ENCODE data around the gene ASXL2.
A peak's percentile ranks its signal among the peaks of the same experiment; 100 is the strongest.

Gene ASXL2

GRCh38 chr2:25698752-25699151, 179.5 kb downstream of the ASXL2 start:
- no peak for DNase-seq (ENCODE audit: low read depth in 1 of 2, low spot score in 1 of 2)
- in situ Hi-C loops (cut with HindIII; ENCODE audit: low pct_unique_long_range_greater_than_20kb, low sequenced_read_pairs) = no loop called here
- TF ChIP-seq JUND (IDR thresholded peaks at IDR 0.05; ENCODE audit: low read depth) = no peak

DNA sequence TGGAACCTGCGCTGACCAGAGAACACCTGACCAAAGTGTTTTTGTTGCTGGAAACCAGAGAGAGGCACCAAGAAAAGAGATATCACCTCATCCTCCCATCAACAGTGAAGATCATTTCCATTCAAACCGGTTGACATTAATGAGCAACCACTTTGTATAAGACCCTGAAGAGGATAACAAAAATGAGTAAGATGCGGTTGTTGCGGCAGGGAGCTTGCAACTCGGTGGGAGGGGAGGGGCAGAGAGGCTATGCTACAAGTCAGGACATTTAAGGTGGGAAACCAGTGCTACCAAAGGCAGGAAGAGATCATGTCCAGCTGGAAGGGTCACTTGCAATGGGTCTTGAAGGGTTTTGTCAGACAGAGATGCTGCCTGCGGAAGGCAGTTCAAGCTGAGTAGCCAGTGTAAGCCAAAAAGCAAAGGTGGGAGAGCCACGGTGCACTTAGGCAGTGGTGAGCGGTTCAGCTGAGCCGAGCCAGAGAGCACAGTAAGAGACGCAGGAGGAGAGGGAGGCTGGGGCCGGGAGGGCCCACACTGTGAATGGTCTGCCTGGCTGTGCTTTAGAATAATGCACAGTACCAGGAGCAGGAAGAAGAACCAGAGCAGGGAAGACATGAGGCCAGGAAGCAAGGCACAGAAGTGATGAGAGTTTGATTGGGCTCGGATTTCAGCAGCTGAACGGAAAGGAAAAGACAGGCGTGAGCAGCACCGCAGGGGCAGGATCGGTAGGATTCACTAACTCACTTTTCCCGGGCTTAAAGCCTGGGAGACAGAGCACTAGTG, 180.5 kb downstream of the ASXL2 start:
- no peak for DNase-seq (ENCODE audit: low read depth in 1 of 2, low spot score in 1 of 2)
- no peak for TF ChIP-seq JUND (IDR thresholded peaks at IDR 0.05; ENCODE audit: low read depth)
- in situ Hi-C loops (cut with HindIII; ENCODE audit: low pct_unique_long_range_greater_than_20kb, low sequenced_read_pairs) = no loop called here

GRCh38 chr2:25692737-25693445, 185.4 kb downstream of the ASXL2 start:
- no peak for DNase-seq (ENCODE audit: low read depth in 1 of 2, low spot score in 1 of 2)
- TF ChIP-seq JUND (IDR thresholded peaks at IDR 0.05; ENCODE audit: low read depth) = no peak
- in situ Hi-C loops (cut with HindIII; ENCODE audit: low pct_unique_long_range_greater_than_20kb, low sequenced_read_pairs) = no loop called here

DNA sequence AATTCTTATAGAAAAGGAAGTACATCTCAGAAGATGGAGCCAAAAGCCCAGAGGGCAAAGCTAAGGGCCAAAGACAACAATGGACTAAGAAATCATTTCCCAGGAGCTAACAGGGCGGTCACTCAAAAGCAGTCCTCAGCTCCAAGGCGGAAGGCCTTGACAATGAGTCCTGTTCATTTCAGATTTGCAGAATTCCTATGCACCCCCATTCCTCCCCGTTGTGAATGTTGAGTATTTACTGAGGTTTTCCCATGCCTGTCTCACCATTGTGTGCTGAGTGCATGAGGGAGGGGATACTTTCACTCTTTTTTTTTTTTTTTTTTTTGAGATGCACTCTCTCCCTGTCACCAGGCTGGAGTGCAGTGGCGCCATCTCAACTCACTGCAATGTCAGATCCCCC, 186.1 kb downstream of the ASXL2 start:
- no peak for TF ChIP-seq JUND (IDR thresholded peaks at IDR 0.05; ENCODE audit: low read depth)
- in situ Hi-C loops (cut with HindIII; ENCODE audit: low pct_unique_long_range_greater_than_20kb, low sequenced_read_pairs) = no loop called here
- peak in 1 of 2 experiments; percentile 71 for DNase-seq (ENCODE audit: low read depth in 1 of 2, low spot score in 1 of 2)

DNA sequence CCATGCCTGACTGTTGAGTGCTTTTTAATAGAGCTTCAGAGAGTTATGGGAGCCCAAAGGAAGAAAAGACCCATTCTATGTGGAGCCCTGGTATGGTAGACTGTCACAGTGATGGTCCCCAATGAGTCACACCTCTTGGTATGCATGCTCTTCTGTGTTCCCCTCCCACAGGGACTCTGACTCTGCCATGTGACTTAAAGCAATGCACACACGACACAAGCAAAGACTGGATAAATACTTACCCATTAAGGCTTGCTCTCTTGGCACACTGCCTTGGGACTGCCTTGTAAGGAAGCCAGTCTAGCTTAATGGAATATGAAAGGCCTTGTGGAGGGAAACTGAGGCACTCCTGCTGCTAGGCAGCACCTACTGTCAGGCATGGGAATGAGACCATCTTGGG, 188.2 kb downstream of the ASXL2 start:
- peak in 1 of 2 experiments; percentile 49 for DNase-seq (ENCODE audit: low read depth in 1 of 2, low spot score in 1 of 2)
- no peak for TF ChIP-seq JUND (IDR thresholded peaks at IDR 0.05; ENCODE audit: low read depth)
- in situ Hi-C loops (cut with HindIII; ENCODE audit: low pct_unique_long_range_greater_than_20kb, low sequenced_read_pairs) = no loop called here

DNA sequence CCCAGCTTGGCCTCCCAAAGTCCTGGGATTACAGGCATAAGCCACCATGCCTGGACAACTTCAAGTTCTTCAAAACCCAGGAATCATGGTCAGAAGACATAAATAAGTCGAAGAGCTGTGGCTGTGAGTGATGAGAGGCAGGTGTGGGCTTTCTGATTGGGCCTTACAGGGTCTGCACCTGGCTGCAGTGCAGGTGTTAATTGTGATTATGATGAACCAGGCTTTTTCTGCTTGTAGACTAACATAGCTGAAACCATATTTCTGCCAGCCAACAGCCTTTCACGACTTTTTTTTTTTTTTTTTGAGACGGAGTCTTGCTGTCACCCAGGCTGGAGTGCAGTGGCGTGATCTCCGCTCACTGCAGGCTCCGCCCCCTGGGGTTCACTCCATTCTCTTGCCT, 190.1 kb downstream of the ASXL2 start:
- in situ Hi-C loops (cut with HindIII; ENCODE audit: low pct_unique_long_range_greater_than_20kb, low sequenced_read_pairs) = no loop called here
- DNase-seq (ENCODE audit: low read depth in 1 of 2, low spot score in 1 of 2) = no peak
- TF ChIP-seq JUND (IDR thresholded peaks at IDR 0.05; ENCODE audit: low read depth) = no peak

GRCh38 chr2:25685741-25686140, 192.5 kb downstream of the ASXL2 start:
- no peak for TF ChIP-seq JUND (IDR thresholded peaks at IDR 0.05; ENCODE audit: low read depth)
- in situ Hi-C loops (cut with HindIII; ENCODE audit: low pct_unique_long_range_greater_than_20kb, low sequenced_read_pairs) = no loop called here
- DNase-seq (ENCODE audit: low read depth in 1 of 2, low spot score in 1 of 2) = peak in 1 of 2 experiments; percentile 42

GRCh38 chr2:25684577-25685473, 193.5 kb downstream of the ASXL2 start:
- no peak for DNase-seq (ENCODE audit: low read depth in 1 of 2, low spot score in 1 of 2)
- no peak for TF ChIP-seq JUND (IDR thresholded peaks at IDR 0.05; ENCODE audit: low read depth)
- in situ Hi-C loops (cut with HindIII; ENCODE audit: low pct_unique_long_range_greater_than_20kb, low sequenced_read_pairs) = no loop called here

All from T47D (cell line).